MM.1S (cell line): Measurements from ENCODE around the gene BCL2L1.

Experiments used
- DNase-seq: peaks from one replicate; pipeline ENCODE4 v3.0.0-alpha.2; 2015
- H2AFZ ChIP-seq: fragments of 300-600 bp; sonication (generic); 2 replicates; pipeline ENCODE4 v1.6.0; 2016; ENCODE audit warnings: antibody characterized with exemption, low read length
- H3F3A ChIP-seq: fragments of 300-600 bp; sonication (generic); 2 replicates; pipeline ENCODE4 v1.6.1; 2016; ENCODE audit warnings: mild to moderate bottlenecking, antibody characterized with exemption, low read length, moderate library complexity, mixed read lengths; ENCODE audit not compliant: insufficient read depth
- H3K27ac ChIP-seq: fragments of 300-600 bp; sonication (generic); 2 replicates; pipeline ENCODE4 v1.5.1; 2016; ENCODE audit warnings: mild to moderate bottlenecking, low read length
- H3K27me3 ChIP-seq: fragments of 300-600 bp; sonication (generic); replicated peaks from 2 replicates; pipeline ENCODE4 v1.6.0; 2016; ENCODE audit warnings: low read length; ENCODE audit not compliant: insufficient read depth
- H3K36me3 ChIP-seq: fragments of 300-600 bp; sonication (generic); replicated peaks from 2 replicates; pipeline ENCODE4 v1.6.1; 2016; ENCODE audit warnings: mild to moderate bottlenecking, low read length, mixed read lengths; ENCODE audit not compliant: insufficient read depth
- H3K4me1 ChIP-seq: fragments of 300-600 bp; sonication (generic); 2 replicates; pipeline ENCODE4 v1.6.1; 2016; ENCODE audit warnings: low read length, mixed read lengths
- H3K4me2 ChIP-seq: fragments of 300-600 bp; sonication (generic); 2 replicates; pipeline ENCODE4 v1.6.0; 2016; ENCODE audit warnings: low read depth, low read length
- H3K4me3 ChIP-seq: fragments of 300-600 bp; sonication (generic); 2 replicates; pipeline ENCODE4 v1.5.1; 2016; ENCODE audit warnings: low read length, mixed read lengths
- H3K79me2 ChIP-seq: fragments of 300-600 bp; sonication (generic); 2 replicates; pipeline ENCODE4 v1.6.1; 2016; ENCODE audit warnings: mixed run types, low read length, mixed read lengths
- H3K9ac ChIP-seq: fragments of 300-600 bp; sonication (generic); 2 replicates; pipeline ENCODE4 v1.6.1; 2016; ENCODE audit warnings: low read length, mixed read lengths
- H3K9me2 ChIP-seq: fragments of 300-600 bp; sonication (generic); replicated peaks from 2 replicates; pipeline ENCODE4 v1.6.1; 2016; ENCODE audit warnings: mild to moderate bottlenecking, low read length, mixed read lengths; ENCODE audit not compliant: insufficient read depth
- H3K9me3 ChIP-seq: fragments of 300-600 bp; sonication (generic); replicated peaks from 2 replicates; pipeline ENCODE4 v1.6.1; 2016; ENCODE audit warnings: mild to moderate bottlenecking, low read length, mixed read lengths; ENCODE audit not compliant: insufficient read depth
- H4K20me1 ChIP-seq: fragments of 300-600 bp; sonication (generic); 2 replicates; pipeline ENCODE4 v1.6.1; 2016; ENCODE audit warnings: mild to moderate bottlenecking, low read length, moderate library complexity, mixed read lengths; ENCODE audit not compliant: insufficient read depth
- EZH2 ChIP-seq: fragments of 300-600 bp; sonication (generic); optimal IDR thresholded peaks from 2 replicates; pipeline ENCODE3; 2017; ENCODE audit warnings: low read depth, mild to moderate bottlenecking, antibody characterized with exemption, low read length, mixed read lengths
- EZH2phosphoT487 ChIP-seq: fragments of 300-600 bp; sonication (generic); IDR thresholded peaks from 2 replicates; pipeline ENCODE4 v1.6.1; 2018; ENCODE audit warnings: antibody characterized with exemption, low read length
- TF ChIP-seq, protein P1 (sequence below): fragments of 300-600 bp; sonication (generic); IDR thresholded peaks from 2 replicates; pipeline ENCODE4 v1.5.1; 2016; ENCODE audit warnings: antibody characterized with exemption, low read length, mixed read lengths

Gene BCL2L1

DNA sequence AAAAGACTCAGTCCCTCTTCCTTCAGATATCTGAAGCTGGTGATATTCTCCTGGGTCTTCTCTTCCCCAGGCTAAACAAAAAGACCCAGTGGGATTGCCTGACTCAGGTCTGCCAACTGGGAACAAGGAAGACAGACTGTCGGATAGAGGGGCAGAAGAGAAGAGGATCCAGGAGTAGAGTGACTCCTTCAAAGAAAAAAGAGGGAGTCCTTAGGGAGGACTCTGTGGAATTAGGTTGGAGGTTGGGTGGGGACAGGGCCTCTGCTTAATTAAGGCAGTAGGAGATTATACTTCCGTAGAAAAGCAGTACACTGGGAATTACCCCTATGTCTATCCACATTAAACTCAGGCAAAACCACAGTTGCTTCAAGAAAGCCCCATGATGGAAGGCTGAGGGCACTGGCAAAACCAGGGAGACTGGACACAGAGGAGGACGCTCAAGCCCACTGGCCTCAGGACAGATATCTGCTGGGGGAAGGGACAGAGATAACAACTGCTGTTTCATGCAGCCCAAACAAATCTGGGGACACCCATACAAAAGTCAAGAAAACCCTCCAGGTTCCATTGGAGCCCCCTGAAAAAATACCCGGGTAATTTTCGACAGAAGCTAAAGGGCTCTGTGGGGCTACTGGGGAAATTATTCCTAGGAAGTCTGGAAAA lies 5.7 kb downstream of the BCL2L1 start:
- Histone ChIP-seq H3K4me3 (peak overlapping the region; percentile 65), H3K27ac (peak overlapping the region; percentile 99), H3K79me2 (peaks cover 100% of the 10 kb centered on the region), H3K9me2 (no peaks in the 10 kb centered on the region), H3K9ac (peak overlapping the region; percentile 93), H3K4me2 (peak overlapping the region; percentile 80), H3K4me1 (peaks cover 32% of the 10 kb centered on the region), H2AFZ (no peak overlapping the region), H3K9me3 (no peaks in the 10 kb centered on the region), H3F3A (peaks cover 91% of the 10 kb centered on the region), H4K20me1 (no peaks in the 10 kb centered on the region), H3K36me3 (peaks cover 18% of the 10 kb centered on the region; the same call in 1 of the 2 replicates), H3K27me3 (no peaks in the 10 kb centered on the region)
- DNase-seq, result no peak
- TF ChIP-seq, protein P1, sequence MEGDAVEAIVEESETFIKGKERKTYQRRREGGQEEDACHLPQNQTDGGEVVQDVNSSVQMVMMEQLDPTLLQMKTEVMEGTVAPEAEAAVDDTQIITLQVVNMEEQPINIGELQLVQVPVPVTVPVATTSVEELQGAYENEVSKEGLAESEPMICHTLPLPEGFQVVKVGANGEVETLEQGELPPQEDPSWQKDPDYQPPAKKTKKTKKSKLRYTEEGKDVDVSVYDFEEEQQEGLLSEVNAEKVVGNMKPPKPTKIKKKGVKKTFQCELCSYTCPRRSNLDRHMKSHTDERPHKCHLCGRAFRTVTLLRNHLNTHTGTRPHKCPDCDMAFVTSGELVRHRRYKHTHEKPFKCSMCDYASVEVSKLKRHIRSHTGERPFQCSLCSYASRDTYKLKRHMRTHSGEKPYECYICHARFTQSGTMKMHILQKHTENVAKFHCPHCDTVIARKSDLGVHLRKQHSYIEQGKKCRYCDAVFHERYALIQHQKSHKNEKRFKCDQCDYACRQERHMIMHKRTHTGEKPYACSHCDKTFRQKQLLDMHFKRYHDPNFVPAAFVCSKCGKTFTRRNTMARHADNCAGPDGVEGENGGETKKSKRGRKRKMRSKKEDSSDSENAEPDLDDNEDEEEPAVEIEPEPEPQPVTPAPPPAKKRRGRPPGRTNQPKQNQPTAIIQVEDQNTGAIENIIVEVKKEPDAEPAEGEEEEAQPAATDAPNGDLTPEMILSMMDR, result no peak
- TF ChIP-seq EZH2 (no peak), EZH2phosphoT487 (no peak)

DNA sequence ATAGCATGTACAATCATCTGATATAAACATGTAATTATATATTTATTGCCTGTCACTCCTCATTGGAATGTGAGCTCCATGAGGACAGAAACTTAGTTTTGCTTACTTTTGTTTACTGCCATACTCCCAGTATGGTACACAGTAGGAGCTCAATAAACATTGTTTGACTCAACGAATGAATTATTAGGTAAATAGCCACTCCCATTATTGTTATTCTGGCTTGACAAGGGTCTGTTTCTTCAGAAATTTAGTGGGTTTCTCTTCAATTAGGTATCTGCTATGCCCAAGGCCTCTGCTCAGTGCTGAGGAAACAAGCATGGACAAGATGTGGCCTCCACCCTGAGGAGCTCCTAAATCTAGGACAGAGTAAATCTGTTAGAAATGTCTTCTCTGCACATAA lies 6.3 kb downstream of the BCL2L1 start:
- H3K9me2 ChIP-seq, result no peaks in the 10 kb centered on the region
- H3K27ac ChIP-seq, result peak overlapping the region; percentile 99
- H3K4me3 ChIP-seq, result peak overlapping the region; percentile 65
- H2AFZ ChIP-seq, result no peak overlapping the region
- peaks cover 100% of the 10 kb centered on the region for H3K79me2 ChIP-seq
- no peaks in the 10 kb centered on the region for H4K20me1 ChIP-seq
- no peaks in the 10 kb centered on the region for H3K9me3 ChIP-seq
- H3K4me1 ChIP-seq, result peaks cover 38% of the 10 kb centered on the region
- peaks cover 18% of the 10 kb centered on the region; the same call in 1 of the 2 replicates for H3K36me3 ChIP-seq
- no peak for DNase-seq
- peak overlapping the region; percentile 80 for H3K4me2 ChIP-seq
- H3F3A ChIP-seq, result peaks cover 91% of the 10 kb centered on the region
- no peak for TF ChIP-seq EZH2
- TF ChIP-seq EZH2phosphoT487, result no peak
- TF ChIP-seq, protein P1, result no peak
- H3K27me3 ChIP-seq, result no peaks in the 10 kb centered on the region
- peak overlapping the region; percentile 93 for H3K9ac ChIP-seq

DNA sequence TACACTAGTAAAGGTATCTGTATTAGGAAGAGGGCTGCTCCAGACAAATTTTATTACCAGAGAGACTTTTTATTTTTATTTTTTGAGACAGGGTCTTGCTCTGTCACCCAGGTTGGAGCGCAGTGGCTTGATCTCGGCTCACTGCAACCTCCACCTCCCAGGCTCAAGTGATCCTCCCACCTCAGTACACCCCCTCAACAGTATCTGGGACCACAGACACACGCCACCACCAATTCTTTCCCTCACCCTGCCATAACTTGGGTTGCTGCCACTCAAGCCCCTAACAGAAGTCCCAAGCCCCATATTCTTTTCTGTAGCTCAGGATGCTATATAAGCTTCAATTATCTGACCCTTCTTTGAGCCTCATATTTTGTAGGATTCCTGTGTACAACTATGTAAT lies 6.9 kb downstream of the BCL2L1 start:
- no peaks in the 10 kb centered on the region for H3K9me2 ChIP-seq
- no peaks in the 10 kb centered on the region for H4K20me1 ChIP-seq
- H3K4me2 ChIP-seq, result peak overlapping the region; percentile 80
- DNase-seq, result no peak
- TF ChIP-seq EZH2phosphoT487 (no peak), EZH2 (no peak)
- TF ChIP-seq, protein P1, result no peak
- peaks cover 91% of the 10 kb centered on the region for H3F3A ChIP-seq
- H3K36me3 ChIP-seq, result peaks cover 18% of the 10 kb centered on the region; the same call in 1 of the 2 replicates
- peak overlapping the region; percentile 65 for H3K4me3 ChIP-seq
- H3K27me3 ChIP-seq, result no peaks in the 10 kb centered on the region
- peaks cover 44% of the 10 kb centered on the region for H3K4me1 ChIP-seq
- H3K9me3 ChIP-seq, result no peaks in the 10 kb centered on the region
- H3K9ac ChIP-seq, result peak overlapping the region; percentile 93; the same call in 1 of the 2 replicates
- H3K27ac ChIP-seq, result peak overlapping the region; percentile 99; the same call in 1 of the 2 replicates
- H2AFZ ChIP-seq, result no peak overlapping the region
- H3K79me2 ChIP-seq, result peaks cover 100% of the 10 kb centered on the region
